K562 (cell line): ENCODE results near the gene LTBP2. TPM values are rescaled to one million over a fixed set of nuclear protein-coding genes. Genes with fewer than 3 reads are reported as not detected.

ENCODE experiments used
- ATAC-seq: fragments of 200-7000 bp; cut with Tn5 transposase; 3 replicates; pipeline ENCODE4 v1.9.1; 2020; ENCODE audit warnings: moderate library complexity
- BruUV-seq: library from RNA; stranded (reverse); fragments of 400-500 nt; replicated peaks from 2 replicates; lab custom pipeline; 2021; lab: Mats Ljungman, UMichigan
- CTCF ChIA-PET: fragments of 300-600 bp; formaldehyde crosslinking; extraction: SDS; loops from one replicate; lab custom pipeline; 2021; ENCODE audit warnings: low intra/inter-chr PET ratio; lab: Yijun Ruan, JAX
- POLR2A ChIA-PET: fragments of 300-600, 350-650 bp; sonication (Branson Sonifier 250); formaldehyde crosslinking; extraction: SDS; loops from one replicate; lab custom pipeline; 2021; ENCODE audit warnings: antibody characterized with exemption, inconsistent platforms; lab: Yijun Ruan, JAX
- DNase-seq, 4 experiments: peaks; one replicate each; pipeline versions ENCODE4 v3.0.0 to v3.0.0-alpha.2; 2011 to 2018; ENCODE audit warnings: low spot score in 3 of 4, mixed read lengths in 3 of 4; ENCODE audit errors: extremely low read depth in 1 of 4
- FAIRE-seq: peaks from 2 replicates; lab custom pipeline; 2011; peaks lifted over from hg19 to GRCh38; lab: Jason Lieb, UNC
- H2AFZ ChIP-seq: 2 replicates; pipeline ENCODE4 v1.6.0; 2011; ENCODE audit warnings: low read depth, low read length, control low read depth, inconsistent platforms
- H3K27ac ChIP-seq: fragments of 200-600 bp; 3 replicates; pipeline ENCODE4 v1.8.0; 2011; ENCODE audit warnings: low read depth, mild to moderate bottlenecking, control low read depth, inconsistent platforms, low read length, moderate library complexity, mixed read lengths; ENCODE audit errors: extremely low read depth
- H3K27me3 ChIP-seq, 2 experiments: fragments of 300-600 bp in 1 of 2; 2 replicates in 1 of 2; 3 replicates in 1 of 2; pipeline versions ENCODE4 v1.6.0 to v1.8.0; 2011; ENCODE audit warnings: inconsistent platforms in 2 of 2, low read length in 2 of 2, mild to moderate bottlenecking in 1 of 2, mixed read lengths in 1 of 2, moderate library complexity in 1 of 2; ENCODE audit not compliant: control insufficient read depth in 2 of 2, insufficient read depth in 2 of 2
- H3K36me3 ChIP-seq: fragments of 300-600 bp; 3 replicates; pipeline ENCODE4 v1.8.0; 2011; ENCODE audit warnings: mild to moderate bottlenecking, low read length, inconsistent platforms; ENCODE audit not compliant: control insufficient read depth, insufficient read depth
- H3K4me1 ChIP-seq, 2 experiments: fragments of 200-600 bp in 1 of 2; replicated peaks in 1 of 2; 2 replicates in 1 of 2; 3 replicates in 1 of 2; pipeline versions ENCODE4 v1.5.1 to v1.8.0; 2011; ENCODE audit warnings: inconsistent platforms in 2 of 2, low read length in 2 of 2, mild to moderate bottlenecking in 1 of 2, mixed read lengths in 1 of 2, moderate library complexity in 1 of 2; ENCODE audit not compliant: control insufficient read depth in 2 of 2, insufficient read depth in 2 of 2
- H3K4me2 ChIP-seq: 2 replicates; pipeline ENCODE4 v1.6.1; 2011; ENCODE audit warnings: low read length, control low read depth, inconsistent platforms, mixed read lengths; ENCODE audit not compliant: insufficient read depth
- H3K4me3 ChIP-seq: fragments of 200-600 bp; sonication (generic), shearing (Covaris generic); 2 replicates; pipeline ENCODE4 v1.5.1; 2016; ENCODE audit warnings: control low read depth, inconsistent platforms
- H3K79me2 ChIP-seq: fragments of 200-600 bp; 3 replicates; pipeline ENCODE4 v1.8.0; 2011; ENCODE audit warnings: low read length, inconsistent platforms; ENCODE audit not compliant: control insufficient read depth, insufficient read depth
- H3K9ac ChIP-seq, 2 experiments: 2 replicates each; pipeline versions ENCODE4 v1.6.0 to v1.6.1; 2011; ENCODE audit warnings: low read depth in 2 of 2, low read length in 2 of 2, control low read depth in 1 of 2, inconsistent platforms in 1 of 2, mild to moderate bottlenecking in 1 of 2, mixed read lengths in 1 of 2; ENCODE audit not compliant: insufficient read depth in 1 of 2
- H3K9me1 ChIP-seq: one replicate; pipeline ENCODE4 v1.6.0; 2011; ENCODE audit warnings: inconsistent platforms, mild to moderate bottlenecking, low read length, moderate library complexity; ENCODE audit not compliant: control insufficient read depth, insufficient read depth
- H3K9me3 ChIP-seq: replicated peaks from 2 replicates; pipeline ENCODE4 v1.5.1; 2011; ENCODE audit warnings: low read depth, low read length, inconsistent platforms; ENCODE audit not compliant: control insufficient read depth, insufficient read depth
- H4K20me1 ChIP-seq: replicated peaks from 2 replicates; pipeline ENCODE4 v1.6.1; 2011; ENCODE audit warnings: low read length, inconsistent platforms, mixed read lengths; ENCODE audit not compliant: control insufficient read depth, insufficient read depth
- NRF1 ChIP-seq, 2 experiments: fragments of 450-650 bp; IDR thresholded peaks in 1 of 2; conservative IDR thresholded peaks in 1 of 2; 2 replicates each; pipeline ENCODE4 v1.6.1; 2014; ENCODE audit warnings: mild to moderate bottlenecking in 2 of 2
- SMAD2 ChIP-seq: fragments of 150-350 bp; IDR thresholded peaks from 2 replicates; pipeline ENCODE4 v1.6.1; 2014; ENCODE audit warnings: low read depth, mild to moderate bottlenecking, low read length
- ZNF584 ChIP-seq: fragments of 200-800 bp; sonication (Bioruptor generic); IDR thresholded peaks from 2 replicates; pipeline ENCODE4 v1.6.1; 2016; ENCODE audit warnings: low read depth, mild to moderate bottlenecking, missing genetic modification characterization, missing compliant biosample characterization
- WGBS: fragments of 100-300 bp; shearing (Covaris generic); methylation state at CpG from one replicate; pipeline ENCODE4 v1.1.6; 2016; ENCODE audit warnings: low coverage, mixed read lengths; ENCODE audit not compliant: insufficient coverage; ENCODE audit errors: missing lambda C conversion rate; 5-methylcytosine and 5-hydroxymethylcytosine counted together
- in situ Hi-C: fragments of 300-500 bp; cut with MboI; formaldehyde crosslinking; loops from 4 replicates; pipeline ENCODE4 v1.15.0; 2018; ENCODE audit warnings: inconsistent platforms, mixed read lengths
- intact Hi-C: fragments of 100-400 bp; cut with micrococcal nuclease; formaldehyde crosslinking; loops from 2 replicates; pipeline ENCODE4 v1.14.2; 2022
- polyA plus RNA-seq, 8 experiments: library from polyadenylated mRNA; depleted of rRNA in 4 of 8; stranded (reverse) in 5 of 8; unstranded in 3 of 8; fragments of >200 nt; fragmentation: Nextera tagmentation in 2 of 8; fragmentation: Illumina TruSeq in 1 of 8; extraction: Ambion mirVana in 2 of 8; extraction: Trizol in 1 of 8; gene quantifications; 2 replicates each; pipeline versions ENCODE4 v1.2.1 to v1.2.3, GENCODE V29; 2011 to 2014; ENCODE audit warnings: inconsistent platforms in 1 of 8, missing spikeins in 1 of 8
- total RNA-seq, 7 experiments: library from RNA; depleted of rRNA in 6 of 7; stranded (reverse); fragments of >200 nt in 6 of 7; fragmentation: Illumina TruSeq in 2 of 7; extraction: Trizol in 2 of 7; gene quantifications; 2 replicates each; pipeline versions ENCODE4 v1.2.1 to v1.2.3, GENCODE V29; 2011 to 2021; ENCODE audit warnings: low replicate concordance in 1 of 7
- TF ChIP-seq, protein P1 (sequence below), 2 experiments: fragments of 450-650 bp; formaldehyde crosslinking in 1 of 2; IDR thresholded peaks; 2 replicates each; pipeline versions ENCODE4 v1.4.0 to v1.6.1; 2014 to 2020; ENCODE audit warnings: mild to moderate bottlenecking in 2 of 2, borderline replicate concordance in 1 of 2, low read depth in 1 of 2

Gene LTBP2
- total and polyA plus RNA-seq, 9 of the 15 experiments (the other 6 are each of a cell fraction or from before 2014, with no cell fraction given) = under 0.01 to 0.18 (median 0.03) TPM; not detected in 3

GRCh38 chr14:74505831-74506230 lies 106.2 kb downstream of the LTBP2 start:
- no peaks in the 10 kb centered on the region for H3K79me2 ChIP-seq
- no peak for DNase-seq
- ChIA-PET POLR2A (no interaction called here), CTCF (no interaction called here)
- FAIRE-seq = no peak
- intact Hi-C loops = no loop called here
- no peaks in the 10 kb centered on the region; the same call in 1 of the 2 replicates for H4K20me1 ChIP-seq
- no peaks in the 10 kb centered on the region for H3K9me1 ChIP-seq
- TF ChIP-seq SMAD2 = no peak
- no peak for TF ChIP-seq ZNF584 (CRISPR knock-in tag)
- no peak overlapping the region for H3K4me2 ChIP-seq
- H3K4me1 ChIP-seq = peaks cover 0 to 7% of the 10 kb centered on the region in 2 experiments; a peak in 1 of 5 replicates
- no peak for ATAC-seq
- H3K9me3 ChIP-seq = no peaks in the 10 kb centered on the region
- H3K27ac ChIP-seq = no peak overlapping the region
- no TSS peak for BruUV-seq
- H3K36me3 ChIP-seq = no peaks in the 10 kb centered on the region
- H3K27me3 ChIP-seq = peaks cover 0 to 47% of the 10 kb centered on the region in 2 experiments; a peak in 3 of 5 replicates
- WGBS = 2% methylated on average over 13 of the region's 17 CpGs
- H3K4me3 ChIP-seq = no peak overlapping the region
- in situ Hi-C loops = no loop called here
- no peak overlapping the region for H3K9ac ChIP-seq
- H2AFZ ChIP-seq = no peak overlapping the region

GRCh38 chr14:74504874-74505720 lies 106.9 kb downstream of the LTBP2 start:
- FAIRE-seq (no peak), DNase-seq (no peak), ATAC-seq (no peak)
- POLR2A ChIA-PET = no interaction called here
- H3K4me2 ChIP-seq = no peak overlapping the region
- H3K9ac ChIP-seq = no peak overlapping the region
- H3K9me1 ChIP-seq = no peaks in the 10 kb centered on the region
- H2AFZ ChIP-seq = no peak overlapping the region
- H3K36me3 ChIP-seq = no peaks in the 10 kb centered on the region
- H3K4me3 ChIP-seq = no peak overlapping the region
- WGBS = 1% methylated on average over 10 of the region's 20 CpGs
- H4K20me1 ChIP-seq = no peaks in the 10 kb centered on the region; the same call in 1 of the 2 replicates
- no peaks in the 10 kb centered on the region for H3K9me3 ChIP-seq
- BruUV-seq = no TSS peak
- intact Hi-C loops = loop anchor here (5.0 kb wide), 1 partner anchor 297 kb away; no protein-coding TSS in a partner anchor
- peaks cover 0 to 7% of the 10 kb centered on the region in 2 experiments; a peak in 1 of 5 replicates for H3K4me1 ChIP-seq
- in situ Hi-C loops = no loop called here
- peaks cover 0 to 40% of the 10 kb centered on the region in 2 experiments; a peak in 2 of 5 replicates for H3K27me3 ChIP-seq
- H3K79me2 ChIP-seq = no peaks in the 10 kb centered on the region
- no peak overlapping the region for H3K27ac ChIP-seq
- CTCF ChIA-PET = no interaction called here
- TF ChIP-seq NRF1 (conservative IDR thresholded peaks at IDR 0.05 in 1 of 2, IDR thresholded peaks at IDR 0.05 in 1 of 2) = no peak
- TF ChIP-seq, protein P1, sequence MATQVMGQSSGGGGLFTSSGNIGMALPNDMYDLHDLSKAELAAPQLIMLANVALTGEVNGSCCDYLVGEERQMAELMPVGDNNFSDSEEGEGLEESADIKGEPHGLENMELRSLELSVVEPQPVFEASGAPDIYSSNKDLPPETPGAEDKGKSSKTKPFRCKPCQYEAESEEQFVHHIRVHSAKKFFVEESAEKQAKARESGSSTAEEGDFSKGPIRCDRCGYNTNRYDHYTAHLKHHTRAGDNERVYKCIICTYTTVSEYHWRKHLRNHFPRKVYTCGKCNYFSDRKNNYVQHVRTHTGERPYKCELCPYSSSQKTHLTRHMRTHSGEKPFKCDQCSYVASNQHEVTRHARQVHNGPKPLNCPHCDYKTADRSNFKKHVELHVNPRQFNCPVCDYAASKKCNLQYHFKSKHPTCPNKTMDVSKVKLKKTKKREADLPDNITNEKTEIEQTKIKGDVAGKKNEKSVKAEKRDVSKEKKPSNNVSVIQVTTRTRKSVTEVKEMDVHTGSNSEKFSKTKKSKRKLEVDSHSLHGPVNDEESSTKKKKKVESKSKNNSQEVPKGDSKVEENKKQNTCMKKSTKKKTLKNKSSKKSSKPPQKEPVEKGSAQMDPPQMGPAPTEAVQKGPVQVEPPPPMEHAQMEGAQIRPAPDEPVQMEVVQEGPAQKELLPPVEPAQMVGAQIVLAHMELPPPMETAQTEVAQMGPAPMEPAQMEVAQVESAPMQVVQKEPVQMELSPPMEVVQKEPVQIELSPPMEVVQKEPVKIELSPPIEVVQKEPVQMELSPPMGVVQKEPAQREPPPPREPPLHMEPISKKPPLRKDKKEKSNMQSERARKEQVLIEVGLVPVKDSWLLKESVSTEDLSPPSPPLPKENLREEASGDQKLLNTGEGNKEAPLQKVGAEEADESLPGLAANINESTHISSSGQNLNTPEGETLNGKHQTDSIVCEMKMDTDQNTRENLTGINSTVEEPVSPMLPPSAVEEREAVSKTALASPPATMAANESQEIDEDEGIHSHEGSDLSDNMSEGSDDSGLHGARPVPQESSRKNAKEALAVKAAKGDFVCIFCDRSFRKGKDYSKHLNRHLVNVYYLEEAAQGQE (IDR thresholded peaks at IDR 0.05; ENCODE audit: borderline replicate concordance) = no peak
- TF ChIP-seq, protein P1 (CRISPR knock-in tag; IDR thresholded peaks at IDR 0.05; ENCODE audit: low read depth) = no peak
